Stimulated activated CD4-positive, alpha-beta T cell treated with anti-CD3 and anti-CD28 coated beads, Interleukin-4, amount 100 ng/mL, for 48 hours (primary cell): Measurements from ENCODE around the gene TM6SF1.
"Not testable (repeated sequence)": the region's sequence is repeated elsewhere in the genome, so short reads cannot be mapped to it uniquely, and the experiment has no call there.

ENCODE experiments used
- DNase-seq, 2 donors: peaks; one replicate each; pipeline ENCODE4 v3.0.0-alpha.2; 2020; ENCODE audit warnings: low read depth in 2 of 2

The TM6SF1 gene

DNA sequence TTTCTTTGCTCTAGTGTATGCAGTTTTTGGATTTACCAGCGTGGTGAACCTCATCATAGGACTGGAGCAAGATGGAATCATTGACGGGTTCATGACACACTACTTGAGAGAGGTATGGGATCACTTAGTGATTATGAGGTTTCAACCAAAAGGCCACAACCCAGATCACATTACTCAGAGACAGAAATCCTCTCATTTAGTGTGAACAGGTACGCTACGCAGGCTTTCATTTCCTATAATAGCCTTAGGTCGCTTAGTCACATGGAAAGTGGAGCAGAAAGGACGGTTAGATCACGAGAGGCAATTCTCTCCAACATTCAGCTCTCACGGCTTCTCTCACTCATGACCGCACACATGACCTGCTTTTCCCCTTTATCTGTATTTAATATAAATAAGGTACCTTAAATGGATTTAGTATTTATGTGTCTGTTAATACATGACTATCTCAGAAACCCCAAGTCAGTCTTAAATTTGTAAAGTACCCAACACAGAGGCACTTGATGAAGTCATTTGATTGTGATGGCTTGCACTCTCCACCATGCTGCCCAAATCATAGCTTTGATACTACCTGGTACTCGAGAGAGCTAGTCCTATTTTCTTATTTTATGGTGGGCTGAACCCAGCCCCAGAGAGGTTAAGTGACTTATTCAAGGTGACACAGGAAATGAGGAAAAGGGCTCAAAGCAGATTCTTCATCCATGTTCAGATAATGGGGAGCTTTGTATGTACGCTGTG lies 8.6 kb downstream of the TM6SF1 start:
- no peak for DNase-seq

DNA sequence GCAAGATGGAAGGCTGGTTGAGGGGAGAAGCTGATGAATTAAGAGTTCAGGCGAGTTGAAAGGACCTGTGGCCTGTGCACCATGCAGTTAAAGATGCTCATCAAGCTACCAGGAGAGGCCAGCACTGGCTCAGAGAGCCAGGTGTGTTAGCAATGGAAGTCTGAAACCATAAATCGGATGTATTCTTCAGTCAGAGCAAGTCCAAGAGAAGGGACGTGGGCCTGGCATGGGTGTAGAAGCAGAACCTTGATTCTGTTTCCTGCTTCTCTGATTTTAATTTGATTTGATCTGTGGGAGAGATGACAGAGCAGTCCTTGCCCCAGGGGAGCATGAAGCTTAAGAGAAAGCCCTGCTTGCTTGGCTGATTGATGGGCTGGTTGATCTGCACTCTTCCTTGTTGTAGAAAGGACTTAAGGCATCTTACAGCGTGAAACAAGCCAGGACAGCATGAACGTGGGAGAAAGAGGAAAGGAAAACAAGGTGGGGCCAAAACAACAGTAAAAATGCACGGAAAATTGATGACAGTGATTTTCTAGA lies 10.9 kb downstream of the TM6SF1 start:
- DNase-seq, result no peak

DNA sequence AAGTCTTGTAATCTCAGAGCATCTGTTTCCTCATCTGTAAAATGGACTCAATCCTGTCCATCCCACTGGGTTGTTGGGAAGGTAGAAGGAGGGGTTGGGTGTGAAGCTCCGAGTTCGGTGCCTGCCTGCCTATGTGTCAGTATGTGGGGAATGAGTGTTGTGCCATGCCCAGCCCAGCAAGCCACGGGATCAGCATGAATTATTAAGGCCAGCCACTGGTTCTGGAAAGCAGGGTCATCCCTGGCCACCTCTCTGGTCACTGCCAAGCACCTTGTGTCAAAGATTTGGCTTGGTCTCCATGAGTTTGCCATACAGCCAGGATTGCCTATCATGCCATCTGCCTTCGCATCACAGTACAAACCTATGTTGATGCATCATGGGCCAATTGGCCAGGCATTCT lies 11.5 kb downstream of the TM6SF1 start:
- no peak for DNase-seq

DNA sequence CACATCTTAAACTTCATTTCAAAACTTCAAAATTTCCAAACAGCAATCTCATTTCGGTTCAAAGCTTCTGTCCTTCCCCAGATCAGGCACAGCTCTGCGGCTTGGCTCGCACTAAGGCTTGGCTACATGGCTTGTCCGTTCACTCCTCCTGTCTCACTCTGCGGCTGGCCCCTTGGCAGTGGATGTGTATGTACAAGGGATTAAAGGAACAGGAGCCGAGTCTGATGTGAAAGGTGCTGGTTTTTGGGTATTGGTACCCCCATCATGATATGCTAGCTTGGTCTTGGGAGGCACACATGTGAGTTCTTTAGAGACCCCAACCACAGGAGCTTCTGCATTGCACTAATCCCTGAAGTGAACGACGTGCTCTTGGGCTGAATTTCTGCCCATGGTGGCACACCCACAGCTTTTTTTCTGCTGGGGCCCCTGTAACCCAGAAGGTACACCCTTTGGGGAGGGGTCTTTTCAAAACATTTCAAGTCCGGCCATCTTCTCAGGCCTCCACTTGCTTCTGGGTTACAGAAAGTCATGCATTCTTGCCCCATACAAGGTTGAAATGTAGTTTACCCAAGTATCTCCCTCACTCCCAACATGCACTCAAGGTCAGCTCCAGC lies 12.6 kb downstream of the TM6SF1 start:
- no peak for DNase-seq

DNA sequence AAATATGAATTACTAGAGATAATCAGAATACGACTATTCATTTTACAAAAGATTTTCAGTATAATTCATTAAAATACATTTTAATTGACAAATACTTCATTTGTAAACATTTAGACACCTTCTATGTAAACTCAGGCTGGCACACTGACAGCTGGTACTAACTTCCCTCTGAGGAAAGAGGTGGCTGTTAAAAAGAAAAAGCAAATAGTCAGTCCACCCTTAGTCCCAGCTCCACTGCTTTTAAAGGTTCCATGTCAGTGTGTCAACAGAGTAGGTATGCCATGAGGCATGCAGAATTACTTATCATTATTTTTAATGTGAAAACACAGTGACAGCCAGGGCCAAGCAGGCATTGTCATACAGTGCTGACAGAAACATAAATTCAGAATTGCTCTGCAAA lies 16.1 kb downstream of the TM6SF1 start:
- DNase-seq, result no peak

DNA sequence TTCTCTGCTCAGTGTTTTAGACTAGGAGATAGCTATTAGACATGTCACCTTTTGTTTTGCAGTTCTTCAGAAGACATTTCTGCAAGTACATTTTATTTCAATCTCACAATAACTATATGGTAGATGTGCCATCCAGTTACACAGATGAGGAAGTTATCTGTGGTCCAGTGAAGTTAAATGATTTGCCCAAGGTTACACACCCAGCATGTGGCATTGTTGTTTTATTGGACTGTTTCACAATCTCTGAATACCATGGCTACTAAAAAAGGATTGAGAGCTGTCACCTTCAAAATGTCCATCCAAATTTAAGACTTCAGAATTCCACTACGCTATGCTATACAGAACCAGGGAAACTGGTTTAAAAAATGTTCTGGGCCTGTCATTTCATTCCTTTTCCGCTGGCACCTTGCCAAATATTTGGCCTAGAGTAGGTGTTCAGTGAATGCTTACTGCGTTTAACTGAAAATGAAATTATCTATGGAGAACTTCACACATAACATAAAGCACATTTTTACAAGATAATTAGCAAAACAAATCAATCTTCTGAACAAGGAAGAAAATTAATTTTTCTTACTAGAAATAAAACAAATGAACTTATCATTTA lies 20.2 kb downstream of the TM6SF1 start:
- no peak for DNase-seq

DNA sequence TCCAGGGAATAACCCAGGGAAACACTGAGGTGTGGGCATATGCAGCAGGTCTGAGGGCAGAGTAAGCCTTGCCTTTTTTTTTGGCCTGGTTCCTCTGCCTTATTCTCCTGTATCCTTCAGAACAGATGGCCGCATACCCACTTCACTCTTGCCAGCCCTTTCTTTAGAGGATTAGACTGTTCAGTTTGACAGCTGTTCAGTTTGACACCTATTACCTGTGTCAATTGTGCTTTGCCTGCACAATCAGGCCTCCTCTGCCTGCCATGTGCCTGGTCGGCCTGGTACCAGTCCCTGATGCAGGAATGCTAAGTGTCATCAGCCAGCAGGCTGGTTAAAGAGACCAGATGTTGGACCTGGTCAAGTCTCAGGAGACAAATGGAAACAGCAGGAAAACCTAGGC lies 22.3 kb downstream of the TM6SF1 start:
- DNase-seq, result no peak

DNA sequence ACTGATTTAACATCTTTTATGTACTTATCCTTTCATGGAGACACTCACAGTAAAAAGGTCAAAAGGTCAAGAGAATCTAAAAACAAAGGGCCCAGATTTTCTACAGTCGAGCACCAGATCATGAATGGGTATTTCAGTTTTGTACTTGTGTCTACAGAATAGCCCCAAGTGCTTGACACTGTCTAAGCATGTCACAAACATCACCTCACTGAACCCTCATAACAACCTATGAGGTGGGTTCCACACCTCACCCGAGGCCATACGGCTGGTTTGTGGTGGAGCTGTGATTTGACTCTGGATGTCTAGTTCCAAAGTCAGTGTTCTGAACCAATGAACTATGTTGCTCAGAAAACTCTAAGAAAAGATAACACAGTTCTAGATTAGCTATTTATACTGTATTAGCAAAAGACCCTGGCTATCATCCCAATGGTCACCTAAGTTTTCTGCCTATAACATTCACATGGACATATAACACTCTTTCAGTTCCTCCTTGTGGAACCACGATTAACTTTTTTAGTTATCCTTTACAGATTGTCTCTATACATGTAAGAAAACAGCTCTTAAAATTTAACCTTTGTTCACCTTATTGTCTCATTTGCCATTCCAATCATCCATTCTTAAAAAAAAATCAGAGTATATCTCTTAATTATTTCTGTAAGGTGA lies 25.5 kb downstream of the TM6SF1 start:
- no peak for DNase-seq

DNA sequence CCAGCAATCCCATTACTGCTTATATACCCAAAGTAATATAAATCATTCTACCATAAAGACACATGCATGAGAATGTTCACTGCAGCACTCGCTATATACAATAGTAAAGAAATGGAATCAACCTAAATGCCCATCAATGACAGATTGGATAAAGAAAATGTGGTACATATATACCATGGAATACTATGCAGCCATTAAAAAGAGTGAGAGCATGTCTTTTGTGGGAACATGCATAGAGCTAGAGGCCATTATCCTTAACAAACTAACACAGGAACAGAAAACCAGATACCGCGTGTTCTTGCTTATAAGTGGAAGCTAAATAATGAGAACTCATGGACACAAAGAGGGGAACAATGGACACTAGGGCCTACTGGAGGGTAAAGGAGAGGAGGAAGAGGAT lies 34.7 kb downstream of the TM6SF1 start:
- not testable (repeated sequence) for DNase-seq

DNA sequence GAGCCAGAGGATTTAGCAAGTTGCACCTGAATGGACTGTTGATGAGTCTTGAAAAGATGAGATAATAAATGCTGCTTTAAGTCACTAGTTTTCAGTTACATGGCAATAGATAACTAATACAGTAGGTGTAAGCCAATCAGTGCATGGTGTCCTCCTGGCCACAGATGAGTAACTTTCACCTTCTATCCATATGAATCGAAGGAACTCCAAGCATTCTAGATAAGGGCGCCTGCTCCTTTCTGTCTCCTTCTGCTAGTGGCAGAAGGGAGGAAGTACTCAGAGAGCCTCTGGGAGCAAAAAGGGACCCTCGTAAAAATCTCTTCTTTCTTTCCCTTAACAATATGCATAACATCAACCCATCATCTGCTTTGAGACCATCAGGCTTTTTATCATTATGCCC lies 37.3 kb downstream of the TM6SF1 start:
- DNase-seq, result no peak

DNA sequence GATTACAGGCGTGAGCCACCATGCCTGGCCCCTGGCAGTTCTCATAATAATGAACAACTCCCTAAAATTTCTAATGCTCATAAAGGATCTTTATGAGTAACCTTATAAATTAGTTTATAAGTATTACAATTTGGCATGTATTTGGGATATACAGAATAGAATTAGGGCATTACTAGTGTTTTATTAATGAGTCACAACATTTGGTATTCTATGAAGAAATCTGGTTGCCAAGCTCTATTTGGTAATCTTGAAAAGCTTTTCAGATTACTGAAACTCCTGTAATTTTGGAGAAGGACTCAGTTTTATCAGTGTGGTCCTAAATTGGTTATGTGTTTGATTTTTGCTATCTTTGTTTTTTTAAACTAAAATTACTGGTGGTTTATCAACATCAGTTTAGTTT lies 45.8 kb downstream of the TM6SF1 start:
- DNase-seq, result no peak

DNA sequence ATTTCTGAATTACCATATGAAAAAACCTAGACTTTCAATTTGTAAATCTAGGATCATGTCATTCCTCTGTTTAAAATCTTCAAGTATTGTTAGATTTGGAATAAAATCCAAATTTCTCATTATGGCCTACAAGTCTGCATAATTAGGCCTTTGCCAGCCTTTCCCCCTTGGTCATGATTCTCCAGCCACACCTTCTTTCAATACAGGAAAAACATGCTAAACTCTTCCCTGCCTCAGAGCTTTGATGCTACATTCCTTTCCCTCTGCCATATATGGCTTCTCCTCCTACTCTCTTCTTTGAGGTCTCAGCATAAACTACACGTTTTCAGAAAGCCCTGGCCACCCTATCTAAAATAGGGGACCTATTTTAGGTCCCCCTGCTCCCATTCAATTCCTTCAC lies 48.5 kb downstream of the TM6SF1 start:
- no peak for DNase-seq

DNA sequence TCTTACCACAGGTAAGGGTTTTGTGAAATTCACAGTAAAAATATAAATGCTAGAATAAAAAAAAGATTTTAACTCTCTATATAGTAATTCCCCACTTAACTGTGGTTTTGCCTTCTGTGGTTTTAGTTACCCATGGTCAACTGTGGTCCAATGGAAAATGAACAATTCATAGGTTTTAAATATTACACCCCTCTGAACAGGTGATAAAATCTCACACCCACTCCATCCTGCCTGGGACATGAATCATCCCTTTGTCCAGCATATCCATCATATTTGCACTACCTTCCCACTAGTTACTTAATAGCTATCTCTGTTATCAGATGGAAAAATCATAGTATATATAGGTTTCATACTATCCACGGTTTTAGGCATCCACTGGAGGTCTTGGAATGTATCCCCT lies 50.9 kb downstream of the TM6SF1 start:
- no peak for DNase-seq

DNA sequence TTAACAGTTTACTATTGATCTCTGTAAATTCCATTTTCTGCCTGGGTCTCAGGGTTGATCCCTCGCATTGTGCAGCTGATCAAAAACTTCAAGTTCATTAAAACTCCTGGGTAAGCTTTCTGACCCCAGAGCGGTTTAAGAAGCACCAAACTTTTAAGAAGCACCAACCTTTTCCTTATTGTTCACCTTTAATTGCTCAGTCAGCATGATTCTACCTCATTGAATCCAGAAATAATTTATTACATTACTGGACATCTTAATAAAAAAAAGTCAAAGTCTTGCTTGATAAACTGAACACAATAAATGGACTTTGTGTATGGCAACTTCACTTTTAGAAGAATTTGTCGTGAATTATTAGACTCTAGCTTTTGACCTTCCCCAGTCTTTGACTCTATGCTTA lies 53.3 kb downstream of the TM6SF1 start:
- no peak for DNase-seq

DNA sequence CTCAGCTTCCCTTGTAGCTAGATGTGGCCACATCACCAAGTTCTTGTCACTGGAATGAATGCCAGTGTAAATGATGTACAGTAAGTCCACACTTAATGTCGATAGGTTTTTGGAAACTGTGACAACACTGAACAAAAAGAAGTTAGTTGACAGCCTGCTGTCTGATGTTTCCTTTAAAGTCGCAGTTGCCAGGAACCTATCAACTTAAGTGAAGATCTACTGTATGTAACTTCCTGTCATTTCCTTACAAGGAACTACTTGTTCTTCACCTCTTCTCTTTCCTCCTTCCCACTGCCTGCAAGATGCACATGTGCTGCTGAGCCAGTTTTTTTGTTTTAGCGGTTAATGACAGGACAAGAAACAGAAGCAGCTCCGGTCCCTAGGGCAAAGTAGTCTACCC lies 55.6 kb downstream of the TM6SF1 start:
- no peak for DNase-seq

DNA sequence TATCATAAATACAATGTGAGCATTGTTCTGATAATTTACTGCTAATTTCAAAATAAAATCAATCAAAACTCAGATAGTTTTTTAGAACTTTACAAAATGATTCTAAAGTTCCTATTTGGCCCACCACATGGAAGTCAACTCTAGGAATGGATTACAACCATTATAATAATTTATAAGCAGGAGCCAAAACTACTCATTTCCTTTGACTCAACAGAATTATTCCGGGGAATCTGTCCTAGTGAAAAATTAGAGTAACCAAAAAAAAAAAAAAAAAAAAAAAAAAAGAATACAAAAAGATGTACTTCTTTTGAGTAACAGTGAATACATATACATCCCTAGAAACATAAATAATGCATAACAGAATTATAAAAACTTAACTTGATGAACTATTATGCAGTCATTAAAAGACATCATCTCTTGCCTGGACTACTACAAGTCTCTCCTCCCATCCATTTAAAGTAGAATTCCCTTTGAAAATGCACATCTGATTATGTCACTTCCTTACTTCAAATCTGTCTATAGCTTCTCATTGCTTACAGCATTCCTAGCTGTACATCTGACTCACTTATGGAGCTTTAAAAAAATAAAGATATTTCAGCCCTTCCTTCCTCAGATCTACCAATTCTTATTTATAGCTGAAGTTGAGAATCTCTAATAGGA lies 56.8 kb downstream of the TM6SF1 start:
- DNase-seq, result no peak

DNA sequence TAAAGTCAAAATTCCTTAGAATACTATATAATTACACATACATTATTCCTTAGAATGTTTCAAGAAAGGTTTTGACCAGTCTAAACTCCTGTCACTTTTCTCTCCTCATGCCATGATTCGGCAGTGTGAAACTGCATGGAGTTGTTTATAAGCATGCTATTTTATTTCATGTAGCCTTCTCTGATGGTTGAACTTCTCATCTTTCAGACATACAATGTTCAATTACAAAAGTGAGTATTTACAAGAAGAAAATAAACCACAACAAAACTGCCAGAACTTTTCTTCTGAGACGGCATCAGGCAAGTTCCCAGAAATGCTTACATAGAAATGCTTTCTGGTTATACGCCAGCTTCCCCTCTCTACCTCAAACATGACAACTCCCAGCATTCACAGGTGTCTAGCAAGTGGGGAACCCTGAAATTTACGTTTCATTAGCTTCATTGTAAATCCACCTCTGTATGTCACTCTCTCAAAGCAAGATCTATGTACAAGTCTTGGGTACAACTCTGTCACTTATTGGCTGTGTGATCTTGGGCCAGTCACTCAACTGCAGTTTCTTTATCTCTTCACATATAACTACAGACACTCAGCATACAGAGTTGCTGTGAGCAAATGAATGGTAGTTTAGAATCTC lies 57.4 kb downstream of the TM6SF1 start:
- no peak for DNase-seq

DNA sequence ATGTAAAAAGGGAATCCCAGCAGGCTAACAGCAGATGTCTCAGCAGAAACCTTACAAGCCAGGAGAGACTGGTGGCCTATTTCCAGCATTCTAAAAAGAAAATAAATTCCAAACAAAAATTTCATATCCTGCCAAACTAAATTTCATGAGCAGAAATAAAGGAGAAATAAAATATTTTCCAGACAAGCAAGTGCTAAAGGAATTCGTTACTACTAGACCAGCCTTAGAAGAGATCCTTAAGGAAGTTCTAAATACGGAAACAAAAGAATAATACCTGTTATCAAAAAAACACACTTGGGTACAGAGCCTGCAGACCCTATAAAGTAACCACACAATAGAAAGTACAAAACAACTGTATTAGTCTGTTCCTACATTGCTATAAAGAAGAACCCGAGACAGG lies 58.8 kb downstream of the TM6SF1 start:
- DNase-seq, result no peak

DNA sequence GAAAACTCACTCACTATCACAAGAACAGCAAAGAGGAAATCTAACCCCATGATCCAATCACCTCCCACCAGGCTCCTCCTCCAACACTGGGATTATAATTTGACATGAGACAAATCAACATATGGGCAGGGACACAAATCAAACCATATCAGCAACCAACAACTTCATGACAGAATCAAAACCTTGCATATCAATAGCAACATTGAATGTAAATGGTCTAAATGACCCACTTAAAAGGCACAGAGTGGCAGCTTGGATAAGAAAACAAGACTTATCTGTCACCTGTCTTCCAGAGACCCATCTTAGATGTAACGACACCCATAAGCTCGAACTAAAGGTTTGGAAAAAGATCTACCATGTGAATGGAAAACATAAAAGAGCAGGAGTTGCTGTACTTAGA lies 59.4 kb downstream of the TM6SF1 start:
- DNase-seq, result no peak

DNA sequence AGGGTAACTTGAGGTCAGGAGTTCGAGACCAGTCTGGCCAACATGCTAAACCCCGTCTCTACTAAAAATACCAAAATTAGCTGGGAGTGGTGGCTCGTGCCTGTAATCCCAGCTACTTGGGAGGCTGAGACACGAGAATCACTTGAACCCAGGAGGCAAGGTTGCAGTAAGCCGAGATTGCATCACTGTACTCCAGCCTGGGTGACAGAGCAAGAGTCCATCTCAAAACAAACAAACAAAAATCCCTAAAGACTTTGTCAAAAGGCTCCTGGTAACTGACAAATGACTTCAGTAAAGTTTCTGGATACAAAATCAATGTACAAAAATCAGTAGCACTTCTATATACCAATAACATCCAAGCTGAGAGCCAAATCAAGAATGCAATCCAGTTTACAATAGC lies 62.1 kb downstream of the TM6SF1 start:
- DNase-seq, result not testable (repeated sequence)

DNA sequence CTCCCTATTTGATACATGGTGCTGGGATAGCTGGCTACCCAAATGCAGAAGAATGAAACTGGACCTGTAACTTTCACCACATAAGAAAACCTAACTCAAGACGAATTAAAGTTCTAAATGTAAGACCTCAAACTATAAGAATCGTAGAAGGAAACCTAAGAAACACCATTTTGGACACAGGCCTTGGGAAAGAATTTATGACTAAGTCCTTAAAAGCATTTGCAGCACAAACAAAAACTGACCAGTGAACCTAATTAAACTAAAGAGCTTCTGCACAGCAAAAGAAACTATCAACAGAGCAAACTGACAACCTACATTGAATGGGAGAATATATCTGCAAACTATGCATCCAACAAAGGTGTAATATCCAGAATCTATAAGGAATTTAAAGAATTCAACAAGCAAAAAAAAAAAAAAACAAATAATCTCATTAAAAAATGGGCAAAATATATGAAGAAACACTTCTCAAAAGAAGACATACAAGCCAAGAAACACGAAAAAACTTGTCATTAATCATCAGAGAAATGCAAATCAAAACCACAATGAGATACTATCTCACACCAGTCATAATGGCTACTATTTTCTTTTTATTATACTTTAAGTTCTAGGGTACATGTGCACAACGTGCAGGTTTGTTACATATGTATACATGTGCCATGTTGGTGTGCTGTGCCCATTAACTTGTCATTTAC lies 63.2 kb downstream of the TM6SF1 start:
- no peak for DNase-seq
